HG03378 (cell line): Measurements from ENCODE around the gene RNF217.
"Not testable (repeated sequence)": the region's sequence is repeated elsewhere in the genome, so short reads cannot be mapped to it uniquely, and the experiment has no call there.

ENCODE experiments used
- ATAC-seq: cut with Tn5 transposase; IDR thresholded peaks from one replicate; pipeline ENCODE4 v1.9.1; 2021; ENCODE audit warnings: mild to moderate bottlenecking, moderate library complexity; ENCODE audit not compliant: unreplicated experiment

Gene RNF217

DNA sequence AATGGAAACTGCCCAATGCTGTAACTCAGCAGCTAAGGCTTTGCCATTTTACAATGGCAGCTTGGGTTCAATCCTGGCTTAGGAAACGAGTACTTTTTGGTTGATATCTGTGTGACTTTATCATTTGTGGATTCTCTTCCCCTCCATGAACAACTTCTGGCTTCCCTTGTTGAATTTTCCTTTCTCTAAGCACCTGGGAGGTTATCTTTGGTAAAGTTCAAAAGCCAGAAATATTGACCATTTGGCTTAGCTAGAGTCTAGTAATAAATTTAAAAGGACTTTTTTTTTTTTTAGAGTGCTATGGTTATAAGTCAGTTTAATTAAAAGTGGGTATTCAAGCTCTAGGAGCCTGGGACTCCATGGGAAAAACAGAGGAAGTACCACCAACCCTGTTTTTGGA, 159.7 kb downstream of the RNF217 start:
- ATAC-seq, result no peak

DNA sequence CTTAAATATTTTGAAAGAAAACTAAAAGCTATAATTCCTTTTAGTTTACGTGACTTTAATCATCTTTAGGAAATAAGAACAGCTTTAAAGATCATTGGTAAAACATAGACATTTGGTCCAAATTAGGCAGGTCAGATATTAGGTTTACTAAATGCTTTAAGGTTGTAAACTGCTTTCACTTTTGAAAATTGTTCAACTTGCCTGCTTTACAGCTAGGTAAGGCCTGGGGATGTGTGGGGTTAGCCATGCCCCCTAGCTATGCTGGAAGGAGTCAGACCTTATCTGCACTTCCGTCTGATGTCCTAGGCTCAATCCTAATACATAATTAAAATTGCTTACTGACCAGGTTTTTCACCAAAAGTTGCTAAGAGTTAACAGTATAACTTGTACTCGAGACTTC, 160.8 kb downstream of the RNF217 start:
- ATAC-seq, result no peak

DNA sequence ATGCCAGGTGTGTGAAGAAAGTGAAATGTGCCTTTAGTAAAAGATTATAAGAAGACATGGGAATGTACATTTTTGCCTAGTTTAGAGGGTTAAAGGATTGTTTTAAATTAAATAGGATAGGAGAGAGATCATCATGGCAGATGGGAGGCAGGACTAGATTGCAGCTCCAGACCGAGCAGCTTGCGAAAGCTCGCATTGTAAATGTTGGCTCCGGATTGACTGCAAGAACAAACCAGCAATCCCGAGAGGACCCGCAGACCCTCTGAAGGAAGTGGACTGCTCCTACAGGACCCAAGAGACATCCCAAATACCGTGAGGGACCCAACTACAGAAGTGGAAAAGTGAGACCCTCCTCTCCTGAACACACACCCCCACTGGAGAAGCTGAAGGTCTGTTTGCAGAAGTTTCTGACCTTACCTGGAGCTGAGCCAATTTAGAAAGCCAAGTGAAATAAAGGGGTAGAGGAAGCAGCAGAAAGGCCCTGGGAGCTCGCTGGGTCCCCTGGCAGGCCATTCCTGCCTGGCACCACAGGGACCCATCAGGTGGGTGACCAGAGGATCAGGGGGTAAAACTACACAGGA, 161.3 kb downstream of the RNF217 start:
- ATAC-seq, result no peak

DNA sequence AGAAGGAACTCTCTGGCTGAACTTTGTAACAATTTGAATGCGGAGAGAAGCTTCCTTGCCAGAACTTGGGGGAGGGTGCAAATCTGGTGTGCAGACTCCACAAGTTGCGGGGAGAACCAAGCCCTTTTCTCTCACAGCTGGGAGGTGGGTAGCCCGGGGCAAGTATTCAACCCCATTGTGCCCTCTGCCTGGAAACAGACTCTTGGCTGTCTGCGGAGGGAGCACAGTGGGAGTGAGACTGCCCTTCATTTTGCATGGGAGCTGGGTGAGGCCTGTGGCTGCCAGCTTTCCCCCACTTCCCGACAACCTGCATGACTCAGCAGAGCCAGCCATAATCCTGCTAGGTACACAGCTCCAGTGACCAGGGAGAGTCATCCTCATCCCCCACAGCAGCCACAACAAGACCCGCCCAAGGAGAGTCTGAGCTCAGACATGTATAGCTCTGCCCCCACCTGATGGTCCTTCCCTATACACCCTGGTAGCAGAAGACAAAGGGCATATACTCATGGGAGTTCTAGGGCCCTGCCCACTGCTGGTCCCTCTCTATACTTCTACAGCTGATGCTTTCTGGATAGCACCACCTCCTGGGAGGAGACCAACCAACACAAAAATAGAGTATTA, 161.9 kb downstream of the RNF217 start:
- no peak for ATAC-seq

DNA sequence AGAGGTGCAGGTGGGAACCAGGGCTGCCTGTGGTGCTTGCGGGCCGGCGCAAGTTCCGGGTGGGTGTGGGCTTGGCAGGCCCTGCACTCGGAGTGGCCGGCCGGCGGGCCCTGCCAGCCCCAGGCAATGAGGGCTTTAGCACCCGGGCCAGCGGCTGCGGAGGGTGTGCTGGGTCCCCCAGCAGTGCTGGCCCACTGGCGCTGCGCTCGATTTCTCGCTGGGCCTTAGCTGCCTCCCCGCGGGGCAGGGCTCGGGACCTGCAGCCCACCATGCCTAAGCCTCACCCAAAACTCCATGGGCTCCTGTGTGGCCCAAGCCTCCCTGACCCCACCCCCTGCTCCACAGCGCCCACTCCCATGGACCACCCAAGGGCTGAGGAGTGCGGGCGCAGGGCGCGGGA, 163.6 kb downstream of the RNF217 start:
- ATAC-seq, result not testable (repeated sequence)

DNA sequence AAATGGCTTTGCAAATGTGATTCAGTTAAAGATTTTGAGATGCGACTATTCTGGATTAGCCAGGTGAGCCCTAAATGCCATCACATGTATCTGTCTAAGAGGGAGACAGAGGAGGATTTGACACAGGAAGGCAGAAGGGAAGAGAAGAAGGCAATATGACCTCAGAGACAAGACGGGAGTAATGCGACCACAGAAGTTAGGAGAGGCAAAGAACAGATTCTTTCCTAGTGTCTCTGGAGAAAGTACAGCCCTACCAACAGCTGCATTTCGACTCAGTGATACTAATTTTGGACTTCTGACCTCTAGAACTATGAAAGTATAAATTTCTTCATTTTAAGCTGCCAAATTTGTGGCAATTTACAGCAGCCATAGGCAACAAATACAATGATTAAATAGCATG, 167.1 kb downstream of the RNF217 start:
- no peak for ATAC-seq

DNA sequence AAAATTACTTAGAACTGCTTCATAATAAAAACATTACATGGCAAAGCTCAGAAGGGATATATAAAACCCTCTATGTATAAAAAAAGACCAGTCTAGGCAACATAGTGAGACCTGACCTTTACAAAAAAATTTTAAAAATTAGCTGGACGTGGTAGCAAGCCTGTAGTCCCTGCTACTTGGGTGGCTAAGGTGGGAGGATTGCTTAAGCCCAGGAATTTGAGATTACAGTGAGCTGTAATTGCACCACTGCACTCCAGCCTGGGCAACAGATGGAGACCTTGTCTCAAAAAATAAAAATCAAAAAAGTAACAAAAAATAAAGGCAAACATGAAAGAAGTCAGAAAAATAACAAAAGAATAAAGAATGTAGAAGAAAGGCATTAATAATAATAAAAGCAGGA, 169.8 kb downstream of the RNF217 start:
- ATAC-seq, result no peak

DNA sequence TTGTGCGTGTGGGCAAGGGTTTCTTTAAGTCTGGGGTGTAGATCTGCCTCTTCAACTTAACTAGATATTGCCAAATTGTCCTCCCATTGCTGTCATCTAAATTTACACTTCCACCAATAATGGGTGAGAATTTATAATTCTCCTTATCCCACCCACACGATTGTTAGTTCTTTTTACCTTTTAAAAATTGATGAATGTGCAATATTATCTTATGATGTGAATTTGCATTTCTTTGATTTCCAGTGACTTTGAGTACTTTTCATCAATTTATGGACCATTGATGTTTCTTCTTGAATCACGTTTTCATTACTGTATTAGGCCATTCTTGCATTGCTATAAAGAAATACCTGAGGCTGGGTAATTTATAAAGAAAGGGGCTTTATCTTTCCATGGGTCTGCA, 174.1 kb downstream of the RNF217 start:
- ATAC-seq, result no peak

DNA sequence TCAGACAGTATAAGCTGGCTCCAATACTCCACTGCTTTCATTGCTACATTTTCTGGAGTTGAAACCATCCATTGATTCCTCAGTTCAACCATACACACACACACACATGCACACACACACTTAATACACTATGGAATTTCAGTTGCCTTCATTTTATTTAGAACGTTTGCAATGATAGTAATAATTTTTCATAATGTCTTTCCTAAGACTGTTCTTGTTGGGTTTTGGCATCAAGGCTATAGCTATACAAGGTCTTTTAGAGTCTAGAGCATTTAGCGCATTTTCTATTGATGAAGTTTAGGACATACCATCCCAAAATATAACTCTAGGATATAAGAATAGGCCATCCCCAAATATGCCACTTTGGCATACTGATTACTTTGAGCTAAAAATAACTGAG, 175.8 kb downstream of the RNF217 start:
- no peak for ATAC-seq

DNA sequence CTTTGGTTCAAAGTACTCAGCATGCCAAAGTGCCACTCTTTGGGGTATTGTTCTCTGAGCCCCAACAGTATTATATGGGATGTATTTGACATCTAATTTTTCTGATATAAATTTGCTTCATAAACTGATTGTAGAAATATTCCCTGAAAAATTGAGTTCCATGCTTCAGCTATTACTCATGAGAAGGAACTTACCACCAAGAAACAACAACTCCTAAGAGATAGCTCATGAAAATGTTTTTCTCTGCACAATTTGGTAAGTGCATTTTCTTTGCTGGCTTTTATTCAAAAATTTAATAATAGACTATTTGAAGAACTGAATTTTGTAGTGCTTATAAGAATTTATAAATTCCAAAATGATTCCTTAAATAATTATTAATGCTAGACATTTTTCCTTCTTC, 178.6 kb downstream of the RNF217 start:
- ATAC-seq, result no peak
